Erythroblast (primary cell): ENCODE measurements around the gene GUCD1.

Experiments
- DNase-seq, 2 experiments: peaks; one replicate each; lab custom pipeline; 2025; lab: John Stamatoyannopoulos, UW
- GATA1 ChIP-seq: IDR thresholded peaks from 2 replicates; pipeline ENCODE4 v1.6.1; 2011; ENCODE audit warnings: low read depth, mild to moderate bottlenecking, control low read depth, low read length, moderate library complexity
- POLR2A ChIP-seq: IDR thresholded peaks from 2 replicates; pipeline ENCODE4 v1.6.1; 2011; ENCODE audit warnings: mild to moderate bottlenecking, low read length

Gene GUCD1

DNA sequence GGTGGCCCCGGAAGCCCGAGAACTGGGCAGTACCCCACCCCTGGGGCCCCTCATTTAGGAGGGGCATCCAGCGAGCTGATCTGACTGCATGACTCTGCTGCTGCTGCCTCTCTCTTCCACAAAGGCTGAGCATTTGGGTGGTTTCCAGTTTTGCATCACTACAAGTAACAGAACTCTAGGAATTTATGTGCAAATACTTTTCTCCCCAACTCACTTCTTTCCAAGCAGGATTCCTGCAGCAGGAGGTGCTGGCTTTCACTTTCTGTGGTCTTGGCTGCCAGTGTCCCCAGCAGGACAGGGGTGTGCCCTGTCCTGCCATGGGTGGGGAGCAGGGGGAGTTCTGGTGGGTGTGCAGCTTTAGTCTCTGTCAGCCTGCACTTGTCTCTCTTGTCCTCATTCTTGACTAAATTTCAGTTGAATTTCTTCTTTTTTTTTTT lies 38.6 kb downstream of the GUCD1 start:
- TF ChIP-seq GATA1 (no peak), POLR2A (no peak)
- peak; percentile 30 to 41 for DNase-seq

DNA sequence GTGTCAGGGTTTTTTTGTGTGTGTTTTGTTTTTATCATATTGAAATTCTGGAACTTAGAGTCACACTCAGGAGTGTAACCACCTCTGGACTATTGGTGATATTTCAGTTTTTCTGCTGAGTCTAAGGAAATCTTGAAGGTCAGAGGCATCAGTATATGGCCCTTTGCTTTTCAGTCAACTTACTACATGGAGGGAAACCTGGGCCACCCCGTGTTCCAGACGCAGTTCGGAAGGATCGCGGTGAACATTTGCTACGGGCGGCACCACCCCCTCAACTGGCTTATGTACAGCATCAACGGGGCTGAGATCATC lies 40.0 kb downstream of the GUCD1 start:
- TF ChIP-seq GATA1: no peak
- no peak for TF ChIP-seq POLR2A
- no peak for DNase-seq

DNA sequence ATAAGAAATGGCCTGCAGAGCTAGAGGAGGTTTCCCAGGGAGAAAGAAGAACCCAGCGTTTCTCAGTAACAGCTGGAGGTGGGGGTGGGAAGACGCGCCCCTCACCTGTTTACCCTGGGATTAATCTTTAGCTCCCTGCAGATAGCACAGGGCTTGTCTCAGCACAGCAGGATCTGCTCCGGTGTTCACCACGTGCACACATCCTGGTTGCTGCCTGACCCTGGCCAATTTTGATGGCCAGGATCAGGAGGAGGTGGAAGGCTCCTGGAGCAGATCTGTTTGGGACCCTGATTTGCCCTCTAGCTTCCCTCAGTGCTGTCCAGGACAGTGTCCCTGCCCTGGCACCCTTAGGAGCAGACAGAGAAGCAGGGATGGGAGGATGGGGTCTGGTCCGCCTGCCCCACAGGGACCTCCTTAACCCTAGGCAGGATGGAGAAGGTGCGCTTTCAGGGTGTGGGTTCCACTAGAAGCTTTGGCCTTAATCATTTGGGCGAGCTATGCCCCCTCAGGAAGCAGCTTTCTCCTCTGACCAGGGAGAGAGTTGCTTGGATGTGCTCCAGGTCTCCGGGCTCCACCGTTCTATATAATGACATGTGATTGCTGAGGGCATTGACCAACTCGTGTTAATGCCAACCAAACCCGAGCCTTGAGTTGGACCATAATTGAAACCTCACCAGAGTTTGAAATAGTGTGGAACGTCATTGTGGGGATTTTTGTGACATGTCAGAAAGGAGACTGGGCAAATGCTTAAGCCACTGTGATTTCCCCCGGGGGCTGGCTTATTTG lies 40.5 kb downstream of the GUCD1 start:
- DNase-seq: no peak
- TF ChIP-seq POLR2A (no peak), GATA1 (no peak)

DNA sequence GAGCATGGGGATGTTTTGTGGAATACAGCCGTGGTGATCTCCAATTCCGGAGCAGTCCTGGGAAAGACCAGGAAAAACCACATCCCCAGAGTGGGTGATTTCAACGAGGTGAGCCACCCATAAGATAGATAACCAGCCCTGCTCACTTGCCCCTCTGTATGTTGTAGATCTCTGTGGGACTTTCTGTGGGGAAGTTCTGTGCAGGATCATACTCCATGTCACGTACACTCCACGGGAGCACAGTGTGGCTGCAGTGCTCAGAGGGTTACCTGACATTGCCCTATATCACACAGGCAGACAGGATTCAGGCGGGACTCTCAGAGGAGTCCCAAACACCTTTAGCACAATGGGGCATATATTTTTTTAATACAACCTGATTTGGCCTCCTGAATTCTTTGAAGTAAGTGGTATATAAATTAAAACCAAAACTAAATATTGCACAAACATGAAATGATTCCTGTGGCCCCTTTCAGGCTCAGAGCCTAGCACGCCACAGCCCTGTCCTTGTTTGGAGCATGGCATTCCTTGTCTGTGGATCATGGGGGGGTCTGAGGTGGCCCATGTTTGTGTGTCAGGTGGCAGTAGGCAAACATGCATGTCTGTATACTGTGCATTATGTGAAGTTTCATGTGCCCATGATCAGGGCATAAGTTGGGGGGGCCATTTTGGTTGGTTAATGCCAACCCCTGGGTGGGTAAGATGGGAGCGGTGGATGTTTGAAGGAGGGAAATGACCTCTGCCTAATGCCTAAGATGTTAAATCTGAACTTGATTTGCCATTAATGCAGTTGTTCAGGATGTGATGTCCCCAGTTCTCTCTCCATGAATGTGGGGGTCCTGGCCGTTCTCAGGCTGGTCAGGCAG lies 41.3 kb downstream of the GUCD1 start:
- no peak for DNase-seq
- TF ChIP-seq POLR2A: no peak
- no peak for TF ChIP-seq GATA1

DNA sequence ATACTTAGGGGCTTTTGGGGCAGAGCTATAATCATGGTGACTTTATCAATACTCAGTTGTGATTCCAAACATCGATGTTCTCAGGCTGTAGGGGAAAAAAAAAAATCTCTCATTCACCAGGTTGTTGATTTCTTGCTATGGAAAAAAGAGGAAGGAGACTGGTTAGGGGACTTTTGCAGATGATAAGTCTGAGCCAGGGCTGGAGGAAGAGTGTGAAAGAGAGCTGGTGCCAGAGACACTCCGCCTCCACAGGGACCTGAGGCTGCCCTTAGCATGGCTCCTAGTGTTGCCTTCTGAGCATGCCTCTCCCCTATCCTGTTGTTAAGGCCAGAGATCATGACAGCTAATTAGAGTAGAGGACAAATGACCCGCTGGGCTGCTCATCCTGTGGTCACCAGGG lies 42.9 kb downstream of the GUCD1 start:
- DNase-seq: peak in 1 of 2 experiments; percentile 19
- TF ChIP-seq GATA1: no peak
- TF ChIP-seq POLR2A: no peak

DNA sequence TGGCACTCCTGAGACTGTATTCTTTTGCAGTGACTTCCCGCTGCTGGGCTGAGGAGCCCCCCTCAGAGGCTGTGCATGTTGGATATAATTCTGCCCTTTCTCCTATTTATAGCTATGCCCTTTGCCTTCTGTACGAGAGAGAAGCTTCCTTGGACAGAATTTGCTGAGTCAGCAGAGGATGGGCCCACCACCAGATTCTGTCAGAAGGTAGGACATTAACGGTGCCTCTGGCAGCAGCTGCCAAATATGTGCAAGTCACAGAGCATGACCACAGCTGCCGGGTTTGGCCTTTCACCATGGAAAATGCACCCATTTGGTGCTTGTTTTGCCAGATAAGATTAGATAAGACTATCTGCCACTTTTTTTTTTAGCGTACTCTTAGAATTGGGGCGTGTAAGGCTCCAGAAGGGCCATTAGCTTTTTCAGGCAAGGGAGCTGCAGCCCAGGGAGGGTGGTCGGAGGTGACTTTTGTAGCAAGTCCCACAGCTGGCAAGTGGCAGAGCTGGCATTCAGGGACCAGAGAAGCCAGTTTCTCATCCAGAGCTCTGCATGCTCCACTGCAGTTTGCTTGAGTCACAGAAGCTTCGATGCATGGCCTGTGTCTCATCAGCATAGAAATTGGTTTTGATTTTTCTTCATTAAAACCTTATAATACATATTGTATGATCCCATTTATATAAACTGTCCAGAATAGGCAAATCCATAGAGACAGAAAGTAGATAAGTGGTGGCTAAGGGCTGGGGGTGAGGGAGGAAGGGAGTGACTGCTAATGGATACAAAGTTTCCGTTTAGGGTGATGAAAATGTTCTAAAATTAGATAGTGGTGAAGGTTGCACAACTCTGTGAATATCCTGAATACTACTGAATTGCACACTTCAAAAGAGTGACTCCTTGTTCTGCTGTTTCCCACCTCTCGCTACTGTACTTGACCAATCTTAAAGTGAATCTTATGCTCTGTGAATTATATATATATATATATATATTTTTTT lies 44.0 kb downstream of the GUCD1 start:
- TF ChIP-seq POLR2A (no peak), GATA1 (no peak)
- peak; percentile 86 to 94 for DNase-seq

DNA sequence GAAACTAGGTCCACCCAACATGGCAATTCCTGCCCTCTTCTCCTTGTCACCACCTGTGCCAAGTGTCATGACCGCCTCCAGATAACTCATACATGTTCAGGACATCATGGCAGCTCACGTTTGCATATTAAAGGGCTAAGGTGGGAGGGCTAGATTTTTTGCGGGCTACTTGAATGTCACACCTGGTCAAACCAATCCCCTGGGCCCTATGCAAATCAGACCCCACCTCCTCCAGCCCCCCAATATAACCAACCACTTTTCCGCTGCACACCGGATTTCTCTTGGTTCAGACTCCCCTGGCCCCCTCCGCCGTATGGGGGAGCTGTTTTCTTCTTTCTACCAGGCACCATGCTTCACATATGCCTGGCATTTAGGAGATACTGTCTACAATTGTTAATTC lies 47.2 kb downstream of the GUCD1 start:
- no peak for DNase-seq
- TF ChIP-seq GATA1 (no peak), POLR2A (no peak)

DNA sequence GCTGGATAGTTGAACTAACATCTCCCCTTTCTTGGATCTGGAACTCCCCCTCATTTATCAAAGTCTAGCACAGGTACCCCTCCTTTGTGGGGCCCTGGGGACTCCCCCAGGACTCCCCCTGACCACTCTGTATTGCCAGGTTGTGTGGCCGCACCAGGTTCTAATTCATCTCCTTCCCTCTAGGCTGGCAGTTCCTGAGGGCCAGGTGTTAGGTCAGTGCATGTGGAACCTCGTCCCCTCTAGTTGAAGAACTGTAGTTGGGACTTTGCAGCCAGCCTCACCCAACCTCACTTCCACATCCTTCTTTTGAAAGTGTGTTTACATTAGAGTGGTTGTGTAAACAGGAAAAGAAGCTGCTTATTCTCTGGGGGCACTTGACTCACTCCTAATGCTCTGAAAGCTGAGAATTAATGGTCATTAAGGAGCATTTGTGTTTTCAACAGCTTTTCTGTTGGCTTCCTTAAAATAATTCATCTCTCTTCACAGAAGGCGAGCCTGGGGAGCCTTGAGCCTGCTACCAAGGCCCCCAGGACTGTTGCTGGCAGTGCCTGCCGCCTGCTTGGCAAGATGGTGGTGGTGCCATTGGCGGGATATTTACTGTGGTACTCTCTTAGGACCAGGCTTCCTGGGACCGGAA lies 48.0 kb downstream of the GUCD1 start:
- no peak for TF ChIP-seq POLR2A
- no peak for TF ChIP-seq GATA1
- no peak for DNase-seq

DNA sequence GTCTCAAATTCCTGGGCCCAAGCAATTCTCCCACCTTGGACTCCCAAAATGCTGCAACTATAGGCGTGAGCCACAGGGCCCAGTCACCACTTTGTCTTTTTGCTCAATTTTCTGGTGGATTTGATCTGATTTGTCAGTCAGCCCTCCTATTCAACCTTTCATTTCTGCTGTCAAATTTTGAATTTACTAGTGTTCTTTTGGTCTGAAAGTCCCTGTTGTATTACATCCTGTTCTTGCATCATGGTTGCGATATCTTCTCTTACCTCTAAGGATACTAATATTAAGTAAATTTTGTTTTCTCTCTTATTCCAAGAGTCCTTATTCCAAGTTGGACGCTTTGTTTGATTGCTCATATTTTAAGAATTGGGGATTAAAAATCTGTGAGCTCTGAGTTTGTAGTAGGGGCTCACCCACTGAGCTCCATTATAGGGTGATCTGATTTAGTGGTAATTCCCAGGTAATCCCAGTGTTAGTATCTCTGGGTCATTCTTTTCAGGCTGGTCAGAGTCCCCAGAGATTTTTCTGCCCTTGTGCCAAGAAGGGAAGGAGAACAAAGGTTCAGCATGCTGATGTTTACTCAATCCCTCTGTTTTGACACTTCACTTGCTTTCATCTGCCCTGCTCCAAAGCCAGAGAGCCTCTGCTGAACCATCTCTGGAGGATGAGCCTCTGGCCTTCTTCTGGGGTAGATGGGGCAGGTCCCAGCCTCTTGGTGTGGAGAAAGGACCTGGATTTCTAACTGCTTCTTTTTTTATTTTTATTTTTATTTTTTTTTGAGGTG lies 49.8 kb downstream of the GUCD1 start:
- TF ChIP-seq GATA1 (no peak), POLR2A (no peak)
- DNase-seq: no peak

DNA sequence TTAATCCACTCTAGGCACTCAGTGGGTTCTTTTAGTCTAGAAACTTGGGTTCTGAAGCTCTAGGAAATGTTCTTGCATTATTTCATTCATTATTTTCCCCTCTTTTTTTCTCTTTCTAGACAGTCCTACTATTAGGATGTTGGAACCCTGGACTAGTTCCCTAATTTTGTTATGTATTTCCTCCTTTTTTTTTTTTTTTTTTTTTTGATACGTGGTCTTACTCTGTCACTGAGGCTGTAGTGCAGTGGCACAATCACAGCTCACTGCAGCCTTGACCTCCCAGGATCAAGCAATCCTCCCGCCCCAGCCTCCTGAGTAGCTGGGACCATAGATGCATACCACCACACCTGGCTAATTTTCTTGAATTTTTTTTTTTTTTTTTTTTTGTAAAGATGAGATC lies 50.4 kb downstream of the GUCD1 start:
- no peak for DNase-seq
- TF ChIP-seq POLR2A (no peak), GATA1 (no peak)

DNA sequence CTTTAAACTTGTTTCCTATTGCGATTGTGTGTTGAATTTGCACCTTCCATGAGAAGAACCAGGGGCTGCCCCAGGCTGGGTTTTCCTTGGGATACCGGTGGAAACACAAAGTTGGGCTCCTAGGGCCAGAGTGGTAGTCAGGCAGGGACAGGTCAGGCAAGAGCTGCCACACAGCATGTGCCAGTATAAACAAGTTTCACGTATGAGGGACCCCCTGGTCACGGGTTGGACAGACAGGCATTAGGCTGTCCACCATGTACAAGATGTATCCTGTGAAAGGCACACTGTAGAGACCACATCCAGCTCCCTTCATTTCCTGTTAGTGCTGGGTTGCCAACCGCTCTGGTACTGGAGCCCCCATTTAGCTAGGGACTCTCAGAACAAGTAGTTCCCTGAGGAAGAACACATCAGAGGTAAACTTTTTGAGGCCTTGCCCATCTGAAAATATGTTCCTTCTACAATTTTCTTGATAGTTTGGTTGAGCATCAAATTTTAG lies 51.0 kb downstream of the GUCD1 start:
- DNase-seq: no peak

More for the DNA sequence above, 51.0 kb downstream of the GUCD1 start:
- no peak for TF ChIP-seq POLR2A
- no peak for TF ChIP-seq GATA1
